GM12878 (cell line): ENCODE data around the gene TP73. TPM values are rescaled to one million over a fixed set of nuclear protein-coding genes. Genes with fewer than 3 reads are reported as not detected.
A peak's percentile ranks its signal among the peaks of the same experiment; 100 is the strongest.

ENCODE experiments used
- ATAC-seq: fragments of 200-7000 bp; cut with Tn5 transposase; 3 replicates; pipeline ENCODE4 v1.9.1; 2020; ENCODE audit warnings: mild to moderate bottlenecking, moderate library complexity
- BruUV-seq: library from RNA; stranded (reverse); fragments of 400-500 nt; replicated peaks from 2 replicates; lab custom pipeline; 2021; lab: Mats Ljungman, UMichigan
- CTCF ChIA-PET: fragments of 300-600 bp; sonication (Branson Sonifier 250); formaldehyde crosslinking; extraction: SDS; loops from one replicate; lab custom pipeline; 2021; ENCODE audit warnings: inconsistent platforms; lab: Yijun Ruan, JAX
- POLR2A ChIA-PET: fragments of 350-600 bp; formaldehyde crosslinking; extraction: SDS; loops from one replicate; lab custom pipeline; 2021; ENCODE audit warnings: inconsistent platforms; lab: Charles Lee
- RAD21 ChIA-PET: fragments of 300-600 bp; sonication (Branson Sonifier 250); formaldehyde crosslinking; loops from one replicate; lab custom pipeline; 2023; ENCODE audit warnings: antibody characterized with exemption; ENCODE audit not compliant: unreplicated experiment; lab: Charles Lee
- SMC1A ChIA-PET: fragments of 300-600 bp; sonication (Branson Sonifier 250); formaldehyde crosslinking; loops from one replicate; lab custom pipeline; 2023; ENCODE audit not compliant: unreplicated experiment, uncharacterized antibody; lab: Charles Lee
- DNase-seq: peaks from one replicate; pipeline ENCODE4 v3.0.0-alpha.2; 2011; ENCODE audit warnings: low read depth, low spot score
- FAIRE-seq: peaks from 3 replicates; lab custom pipeline; 2011; peaks lifted over from hg19 to GRCh38; lab: Jason Lieb, UNC
- H2AFZ ChIP-seq: 2 replicates; pipeline ENCODE4 v1.6.0; 2011; ENCODE audit warnings: low read depth, low read length, control low read depth; ENCODE audit not compliant: control insufficient read depth
- H3K27ac ChIP-seq: 2 replicates; pipeline ENCODE4 v1.5.1; 2011; ENCODE audit warnings: control low read depth; ENCODE audit not compliant: control insufficient read depth, insufficient read depth
- H3K27me3 ChIP-seq, 2 experiments: replicated peaks in 1 of 2; 2 replicates each; pipeline versions ENCODE4 v1.6.0 to v1.6.1; 2011; ENCODE audit warnings: low read length in 1 of 2; ENCODE audit not compliant: control insufficient read depth in 2 of 2, insufficient read depth in 2 of 2
- H3K36me3 ChIP-seq, 2 experiments: 2 replicates each; pipeline ENCODE4 v1.5.1; 2011; ENCODE audit warnings: low read length in 1 of 2; ENCODE audit not compliant: control insufficient read depth in 2 of 2, insufficient read depth in 2 of 2
- H3K4me1 ChIP-seq: 2 replicates; pipeline ENCODE4 v1.6.1; 2011; ENCODE audit warnings: mild to moderate bottlenecking, low read length, moderate library complexity, mixed read lengths; ENCODE audit not compliant: control insufficient read depth, insufficient read depth
- H3K4me2 ChIP-seq: 2 replicates; pipeline ENCODE4 v1.6.0; 2011; ENCODE audit warnings: control low read depth; ENCODE audit not compliant: control insufficient read depth, insufficient read depth
- H3K4me3 ChIP-seq: fragments of 200-600 bp; sonication (generic); 2 replicates; pipeline ENCODE4 v1.5.1; 2016
- H3K79me2 ChIP-seq: 2 replicates; pipeline ENCODE4 v1.6.0; 2011; ENCODE audit warnings: low read length; ENCODE audit not compliant: control insufficient read depth, insufficient read depth
- H3K9ac ChIP-seq: 2 replicates; pipeline ENCODE4 v1.8.0; 2011; ENCODE audit warnings: low read length, control low read depth, mixed read lengths; ENCODE audit not compliant: control insufficient read depth, insufficient read depth
- H3K9me3 ChIP-seq: replicated peaks from 3 replicates; pipeline ENCODE4 v1.5.1; 2011; ENCODE audit warnings: mild to moderate bottlenecking, low read length; ENCODE audit not compliant: control insufficient read depth, insufficient read depth
- H4K20me1 ChIP-seq: 2 replicates; pipeline ENCODE4 v1.6.0; 2011; ENCODE audit not compliant: control insufficient read depth, insufficient read depth
- CBFB ChIP-seq: IDR thresholded peaks from 2 replicates; pipeline ENCODE4 v1.6.1; 2016; ENCODE audit warnings: antibody characterized with exemption, low read depth
- FOXM1 ChIP-seq: IDR thresholded peaks from 2 replicates; pipeline ENCODE4 v1.6.1; 2012; ENCODE audit warnings: low read depth, mild to moderate bottlenecking, inconsistent platforms, low read length, moderate library complexity
- HCFC1 ChIP-seq: fragments of 150-350 bp; IDR thresholded peaks from 2 replicates; pipeline ENCODE4 v1.6.1; 2014; ENCODE audit warnings: low read length
- HDGF ChIP-seq: fragments of 450-650 bp; IDR thresholded peaks from 2 replicates; pipeline ENCODE4 v1.6.1; 2016; ENCODE audit warnings: antibody characterized with exemption
- KLF5 ChIP-seq: fragments of 450-650 bp; IDR thresholded peaks from 2 replicates; pipeline ENCODE4 v1.6.1; 2014; ENCODE audit warnings: mild to moderate bottlenecking; ENCODE audit not compliant: partially characterized antibody
- MTA2 ChIP-seq: fragments of 450-650 bp; IDR thresholded peaks from 2 replicates; pipeline ENCODE4 v1.6.1; 2016; ENCODE audit warnings: low read depth, mild to moderate bottlenecking, moderate library complexity
- NFIC ChIP-seq: IDR thresholded peaks from 2 replicates; pipeline ENCODE4 v1.6.1; 2012; ENCODE audit warnings: low read depth, mild to moderate bottlenecking, inconsistent platforms, low read length, moderate library complexity
- POLR2AphosphoS2 ChIP-seq: IDR thresholded peaks from 2 replicates; pipeline ENCODE4 v1.6.1; 2011; ENCODE audit warnings: low read depth, mild to moderate bottlenecking, low read length, improper control_type of control experiment, moderate library complexity
- RCOR1 ChIP-seq: conservative IDR thresholded peaks from 2 replicates; pipeline ENCODE4 v1.6.1; 2012; ENCODE audit warnings: low read depth, low read length, improper control_type of control experiment
- RUNX3 ChIP-seq: IDR thresholded peaks from 2 replicates; pipeline ENCODE4 v1.6.1; 2012; ENCODE audit warnings: low read length, inconsistent platforms
- SPI1 ChIP-seq: IDR thresholded peaks from 2 replicates; pipeline ENCODE4 v1.6.1; 2011; ENCODE audit warnings: low read depth, mild to moderate bottlenecking, low read length, moderate library complexity, borderline replicate concordance; ENCODE audit not compliant: insufficient read depth
- SREBF1 ChIP-seq: IDR thresholded peaks from 2 replicates; pipeline ENCODE4 v1.6.1; 2012; ENCODE audit warnings: mild to moderate bottlenecking, low read length
- TCF3 ChIP-seq: IDR thresholded peaks from 2 replicates; pipeline ENCODE4 v1.6.1; 2012; ENCODE audit warnings: low read depth, mild to moderate bottlenecking, low read length, borderline replicate concordance; ENCODE audit not compliant: insufficient read depth
- TCF7 ChIP-seq: IDR thresholded peaks from 2 replicates; pipeline ENCODE4 v1.6.1; 2014; ENCODE audit warnings: antibody characterized with exemption, borderline replicate concordance
- ZNF24 ChIP-seq: fragments of 450-650 bp; IDR thresholded peaks from 2 replicates; pipeline ENCODE4 v1.6.1; 2017; ENCODE audit warnings: antibody characterized with exemption, mild to moderate bottlenecking
- ZNF592 ChIP-seq: fragments of 450-650 bp; IDR thresholded peaks from 2 replicates; pipeline ENCODE4 v1.6.1; 2017; ENCODE audit warnings: mild to moderate bottlenecking, moderate library complexity
- ZSCAN29 ChIP-seq: fragments of 450-650 bp; IDR thresholded peaks from 2 replicates; pipeline ENCODE4 v1.6.1; 2017; ENCODE audit warnings: mild to moderate bottlenecking, moderate library complexity
- WGBS: methylation state at CpG from one replicate; pipeline ENCODE4 v1.1.6; 2016; ENCODE audit warnings: low lambda C conversion rate; ENCODE audit not compliant: insufficient replicate concordance, insufficient coverage; ENCODE audit errors: missing lambda C conversion rate; 5-methylcytosine and 5-hydroxymethylcytosine counted together
- in situ Hi-C: fragments of 300-500 bp; cut with MboI; formaldehyde crosslinking; loops from 9 replicates; pipeline ENCODE4 v1.14.3; 2018; ENCODE audit warnings: mixed read lengths
- intact Hi-C: fragments of 100-400 bp; cut with micrococcal nuclease; formaldehyde crosslinking; loops from one replicate; pipeline ENCODE4 v1.14.2; 2022; ENCODE audit not compliant: unreplicated experiment
- polyA plus RNA-seq, 11 experiments: library from polyadenylated mRNA; depleted of rRNA in 4 of 11; unstranded in 6 of 11; stranded (reverse) in 5 of 11; fragments of >200 nt; fragmentation: Nextera tagmentation in 4 of 11; fragmentation: Illumina TruSeq in 1 of 11; extraction: Ambion mirVana in 4 of 11; extraction: Trizol in 1 of 11; gene quantifications; 1 replicate in 1 of 11; 2 replicates in 10 of 11; pipeline versions ENCODE4 v1.2.1 to v1.2.3, GENCODE V29; 2011 to 2016; ENCODE audit warnings: inconsistent platforms in 2 of 11, missing spikeins in 2 of 11, low read depth in 1 of 11
- total RNA-seq, 4 experiments: library from RNA; depleted of rRNA in 3 of 4; stranded (reverse); fragments of >200 nt in 3 of 4; fragmentation: Illumina TruSeq in 1 of 4; extraction: Trizol in 1 of 4; gene quantifications; 2 replicates each; pipeline versions ENCODE4 v1.2.1 to v1.2.3, GENCODE V29; 2013 to 2021

Gene TP73
- total and polyA plus RNA-seq, 10 of the 15 experiments (the other 5 are each of a cell fraction or from before 2014, with no cell fraction given): 0.08 to 54.2 (median 14.9) TPM

- TF ChIP-seq ZSCAN29: no peak; the same call in 1 of the 2 replicates
- no peak for TF ChIP-seq SREBF1
- TF ChIP-seq ZNF24: 0 out of 2 replicates have a peak, but pooled peaks have one; percentile 34
- TF ChIP-seq TCF3: no peak
These were observed 4.3 kb downstream of the TP73 start (continued) for GRCh38 chr1:3656450-3657095.

- CTCF ChIA-PET: interaction anchor here (1.8 to 7.7 kb wide), 4 partner anchors 8 to 38 kb away, joined by 8 to 91 read pairs (median 39); no protein-coding TSS in a partner anchor
- H4K20me1 ChIP-seq: no peaks in the 10 kb centered on the region
- peak overlapping the region; percentile 58 for H3K9ac ChIP-seq
- no peaks in the 10 kb centered on the region for H3K9me3 ChIP-seq
- no peak for FAIRE-seq
- H3K36me3 ChIP-seq: peaks cover 0 to 2% of the 10 kb centered on the region in 2 experiments; a peak in 2 of 4 replicates
- RAD21 ChIA-PET: interaction anchor here (0.7 to 6.3 kb wide), 4 partner anchors 9 to 139 kb away, joined by 3 to 117 read pairs (median 60); no protein-coding TSS in a partner anchor
- POLR2A ChIA-PET: interaction anchor here (0.6 to 11.3 kb wide), 4 partner anchors 9 to 1131 kb away, joined by 4 to 184 read pairs (median 57); partner anchors contain the start of gene PANK4
- no peaks in the 10 kb centered on the region for H3K27me3 ChIP-seq
- H3K79me2 ChIP-seq: peaks cover 92% of the 10 kb centered on the region
- intact Hi-C loops (no loop called here), in situ Hi-C loops (no loop called here)
- H3K4me2 ChIP-seq: peak overlapping the region; percentile 76
- WGBS: 6% methylated on average over 6 of the region's 6 CpGs
- H3K4me3 ChIP-seq: peak overlapping the region; percentile 58
- H3K27ac ChIP-seq: peak overlapping the region; percentile 93
- ATAC-seq: peak; percentile 6
- peaks cover 48% of the 10 kb centered on the region for H3K4me1 ChIP-seq
- TSS peak; percentile 23 for BruUV-seq
- no peak overlapping the region for H2AFZ ChIP-seq
- no peak for DNase-seq
- SMC1A ChIA-PET: interaction anchor here (0.8 to 7.7 kb wide), 5 partner anchors 9 to 67 kb away, joined by 3 to 117 read pairs (median 53); no protein-coding TSS in a partner anchor
- TF ChIP-seq RUNX3 (no peak; the same call in 1 of the 2 replicates), KLF5 (no peak), CBFB (peak; percentile 19; the same call in 1 of the 2 replicates), HCFC1 (no peak), TCF7 (no peak), POLR2AphosphoS2 (no peak), MTA2 (peak; percentile 46; the same call in 1 of the 2 replicates), HDGF (peak; percentile 14; the same call in 1 of the 2 replicates), RCOR1 (0 out of 2 replicates have a peak, but pooled peaks have one; percentile 10), FOXM1 (peak; percentile 13; the same call in 1 of the 2 replicates), NFIC (peak; percentile 12; the same call in 1 of the 2 replicates), SPI1 (no peak), ZNF592 (no peak)
These were observed 4.8 kb downstream of the TP73 start for GRCh38 chr1:3657096-3657475.
